GM21717 (cell line): ENCODE measurements around the gene CREBL2.
"Not testable (repeated sequence)": the region's sequence is repeated elsewhere in the genome, so short reads cannot be mapped to it uniquely, and the experiment has no call there.

Source experiments
- ATAC-seq: cut with Tn5 transposase; IDR thresholded peaks from one replicate; pipeline ENCODE4 v1.9.1; 2021; ENCODE audit warnings: mild to moderate bottlenecking, moderate library complexity; ENCODE audit not compliant: unreplicated experiment

Gene CREBL2

DNA sequence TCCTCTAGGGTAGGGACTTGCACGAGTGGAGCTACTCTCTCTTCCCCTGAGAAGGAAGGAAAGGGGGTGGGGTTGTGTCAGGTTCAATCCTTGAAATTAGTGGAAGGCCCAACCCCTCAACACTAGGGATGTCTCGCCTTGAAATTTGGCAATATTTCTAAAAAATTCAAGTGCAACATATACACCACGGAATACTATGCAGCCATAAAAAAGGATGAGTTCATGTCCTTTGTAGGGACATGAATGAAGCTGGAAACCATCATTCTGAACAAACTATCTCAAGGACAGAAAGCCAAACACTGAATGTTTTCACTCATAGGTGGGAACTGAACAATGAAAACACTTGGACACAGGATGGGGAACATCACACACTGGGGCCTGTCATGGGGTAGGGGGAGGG, 15.1 kb upstream of the CREBL2 start:
- not testable (repeated sequence) for ATAC-seq

DNA sequence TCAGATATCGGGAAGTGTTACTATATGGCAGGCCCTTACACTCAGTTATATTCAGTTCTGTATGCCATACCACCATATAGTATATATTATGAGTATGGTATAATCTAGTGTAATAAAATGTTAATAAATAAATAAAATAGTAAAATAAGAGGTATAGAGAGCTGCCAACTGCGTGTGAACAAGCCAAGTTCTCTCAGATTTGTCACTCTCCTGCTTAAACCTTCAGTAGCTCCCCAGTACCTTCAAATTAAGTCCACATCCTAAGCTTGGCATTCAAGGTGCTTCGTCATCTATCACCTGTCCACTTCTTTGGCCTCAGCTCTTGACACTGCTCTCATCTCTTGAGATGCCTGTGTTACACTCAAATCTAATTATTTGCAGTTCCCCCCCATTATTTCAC, 12.8 kb upstream of the CREBL2 start:
- ATAC-seq = no peak

DNA sequence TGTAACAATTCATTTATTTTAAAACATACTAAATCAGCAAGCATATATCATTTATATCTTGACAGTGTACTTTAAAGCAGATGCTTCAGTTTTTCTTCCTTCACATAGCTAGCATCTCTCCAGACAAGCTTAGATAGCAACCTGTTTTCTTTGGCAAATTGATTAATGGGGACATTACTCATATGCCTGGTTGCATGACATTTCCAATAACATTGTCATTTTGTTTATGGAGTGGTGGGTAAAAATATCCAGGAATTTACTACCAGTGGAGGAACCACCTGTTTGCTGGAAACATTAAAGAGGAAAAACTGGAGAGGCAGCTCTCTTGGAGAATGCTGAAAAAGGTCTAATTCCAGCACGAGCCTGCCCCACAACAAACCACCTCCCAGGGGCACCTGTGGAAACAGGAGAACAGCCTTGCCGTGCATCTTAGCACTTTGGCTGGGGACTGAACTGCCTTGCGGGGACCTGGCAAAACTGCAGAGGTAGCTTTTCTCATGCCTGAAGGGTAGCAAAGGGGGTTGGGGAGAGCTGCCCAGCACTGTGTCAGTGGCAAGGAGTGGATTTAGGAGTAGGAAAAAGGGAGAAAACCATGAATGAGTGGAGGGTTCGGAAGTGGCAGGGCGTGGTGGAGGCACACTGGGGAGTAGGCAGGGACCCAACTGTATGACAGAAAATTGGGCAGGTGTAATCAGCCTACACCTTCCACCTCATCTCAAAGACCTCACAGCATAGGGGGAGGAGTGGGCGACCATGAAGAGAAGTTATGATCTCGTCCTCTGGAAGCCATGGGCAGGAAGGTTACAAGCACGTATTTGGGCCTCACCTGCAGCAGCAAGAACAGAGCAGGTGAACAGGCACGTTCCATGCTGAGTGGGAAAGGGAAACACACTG, 11.7 kb upstream of the CREBL2 start:
- ATAC-seq = no peak

GRCh38 chr12:12600659-12601058, 11.0 kb upstream of the CREBL2 start:
- ATAC-seq = no peak

- ATAC-seq = no peak
These were observed 6.9 kb upstream of the CREBL2 start for GRCh38 chr12:12604740-12605139.

GRCh38 chr12:12606781-12607589, 4.7 kb upstream of the CREBL2 start:
- ATAC-seq = peak; percentile 50

DNA sequence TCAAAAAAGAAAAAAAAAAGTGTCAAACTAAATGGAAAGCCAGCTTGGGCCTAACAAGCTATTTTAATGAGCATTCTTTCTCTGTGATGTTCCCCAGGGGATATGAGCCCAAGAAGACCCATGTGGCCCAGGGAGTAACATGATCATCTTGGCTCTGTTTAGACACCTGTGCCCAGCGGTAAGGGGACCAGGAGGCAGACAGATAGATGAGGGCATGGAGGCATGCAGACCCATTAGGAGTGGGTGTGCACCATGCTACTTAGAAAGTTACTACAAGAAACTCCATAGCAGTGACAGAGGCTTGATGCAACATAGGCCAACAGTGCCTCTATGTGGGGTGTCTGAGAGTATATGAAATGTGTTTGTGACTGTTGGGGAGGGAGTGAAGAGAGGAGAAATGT, 3.1 kb upstream of the CREBL2 start:
- ATAC-seq = no peak

DNA sequence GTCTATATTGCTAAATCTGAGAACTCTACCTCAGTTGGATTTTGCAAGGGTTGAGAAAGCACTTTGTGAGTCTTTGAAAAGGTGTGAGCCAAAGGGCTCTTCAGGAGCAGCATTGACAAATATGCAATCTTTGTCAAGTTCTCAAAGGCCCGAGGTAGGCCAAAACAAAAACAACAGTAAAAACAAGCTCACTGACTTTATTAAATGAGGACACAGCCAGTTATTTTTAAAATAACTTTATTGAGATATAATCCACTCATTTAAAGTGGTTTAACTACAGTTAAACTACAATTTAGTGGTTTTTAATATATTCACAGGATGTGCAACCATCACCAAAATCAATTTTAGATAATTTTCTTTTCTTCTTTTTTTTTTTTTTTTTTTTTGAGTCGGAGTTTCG, 2.0 kb upstream of the CREBL2 start:
- ATAC-seq = no peak

DNA sequence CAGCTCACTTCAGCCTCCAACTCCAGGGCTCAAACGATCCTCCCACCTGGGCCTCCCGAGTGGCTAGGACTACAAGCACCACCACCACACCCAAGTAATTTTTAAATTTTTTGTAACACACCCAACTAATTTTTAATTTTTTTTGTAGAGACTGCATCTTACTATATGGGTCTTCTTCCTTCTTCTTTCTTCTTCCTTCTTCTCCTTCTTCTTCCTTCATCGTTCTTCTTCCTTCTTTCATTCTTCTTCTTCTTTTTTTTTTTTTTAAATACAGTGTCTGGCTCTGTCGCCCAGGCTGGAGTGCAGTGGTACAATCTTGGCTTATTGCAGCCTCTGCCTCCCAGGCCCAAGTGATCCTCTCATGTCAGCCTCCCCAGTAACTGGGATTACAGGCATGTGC, 965 bp upstream of the CREBL2 start:
- ATAC-seq = no peak

- ATAC-seq = no peak
These were observed 682 bp downstream of the CREBL2 start for GRCh38 chr12:12612358-12612757.

- ATAC-seq = no peak
These were observed 1.7 kb downstream of the CREBL2 start for GRCh38 chr12:12613344-12613743.

DNA sequence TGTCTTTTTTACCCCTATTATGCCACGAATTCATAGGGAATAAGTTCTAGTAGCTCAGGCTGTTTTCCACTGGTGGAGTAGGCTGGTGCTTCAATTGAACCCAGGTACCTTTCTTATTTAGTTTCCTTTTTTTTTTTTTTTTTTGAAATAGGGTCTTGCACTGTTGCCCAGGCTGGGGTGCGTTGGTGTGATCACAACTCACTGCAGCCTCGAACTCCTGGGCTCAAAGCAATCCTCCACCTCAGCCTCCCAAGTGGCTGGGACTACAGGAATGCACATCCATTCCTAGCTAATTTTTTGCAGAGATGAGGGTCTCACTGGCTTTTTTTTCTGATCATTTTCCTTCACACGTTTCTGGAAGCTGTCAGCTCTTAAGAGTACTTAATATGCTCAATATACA, 2.7 kb downstream of the CREBL2 start:
- ATAC-seq = no peak

DNA sequence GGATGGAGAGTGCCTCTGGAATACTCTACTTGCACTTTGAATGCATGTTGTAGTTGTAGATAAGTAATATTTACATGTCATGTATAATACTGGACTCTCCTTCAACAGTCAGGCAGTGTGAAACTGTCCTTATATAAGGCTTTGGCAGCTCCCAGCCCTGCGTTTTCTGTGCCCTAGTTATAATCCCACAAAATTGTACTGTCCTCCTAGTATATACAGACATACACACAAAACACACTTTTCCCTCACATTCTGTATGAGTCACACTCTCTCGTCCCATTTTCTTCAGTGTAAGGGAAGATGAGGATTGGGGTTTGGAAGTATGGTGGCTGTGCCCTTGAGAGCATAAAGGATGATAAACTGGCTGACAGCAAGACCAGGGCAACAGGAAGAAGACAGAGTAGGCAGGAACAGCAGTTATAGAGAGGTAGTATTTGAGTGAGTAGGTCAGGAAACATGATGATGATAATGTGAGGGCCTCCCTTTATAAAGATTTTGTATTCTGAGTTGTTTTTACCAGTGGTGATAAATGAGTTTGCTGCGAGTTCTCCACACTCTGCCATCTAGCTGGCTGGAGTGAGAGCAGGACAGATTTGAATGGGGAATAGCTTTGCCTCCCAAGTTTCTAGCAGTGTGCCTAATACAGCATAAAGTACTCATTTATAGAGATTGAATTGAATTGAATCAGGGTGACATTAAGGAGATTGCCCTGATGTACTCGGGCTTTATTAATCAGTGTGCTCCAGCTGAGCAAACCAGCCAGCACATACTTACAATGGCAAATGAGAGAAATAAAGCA, 5.0 kb downstream of the CREBL2 start:
- ATAC-seq = no peak

DNA sequence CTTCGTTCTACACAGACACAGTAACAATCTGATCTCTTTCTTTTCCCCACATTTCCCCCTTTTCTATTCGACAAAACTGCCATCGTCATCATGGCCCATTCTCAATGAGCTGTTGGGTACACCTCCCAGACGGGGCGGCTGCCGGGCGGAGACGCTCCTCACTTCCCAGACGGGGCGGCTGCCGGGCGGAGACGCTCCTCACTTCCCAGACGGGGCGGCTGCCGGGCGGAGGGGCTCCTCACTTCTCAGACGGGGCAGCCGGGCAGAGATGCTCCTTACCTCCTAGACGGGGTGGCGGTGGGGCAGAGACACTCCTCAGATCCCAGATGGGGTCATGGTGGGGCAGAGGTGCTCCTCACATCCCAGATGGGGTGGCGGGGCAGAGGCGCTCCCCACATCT, 6.4 kb downstream of the CREBL2 start:
- not testable (repeated sequence) for ATAC-seq

- ATAC-seq = no peak
These were observed 9.1 kb downstream of the CREBL2 start for GRCh38 chr12:12620730-12621315.

DNA sequence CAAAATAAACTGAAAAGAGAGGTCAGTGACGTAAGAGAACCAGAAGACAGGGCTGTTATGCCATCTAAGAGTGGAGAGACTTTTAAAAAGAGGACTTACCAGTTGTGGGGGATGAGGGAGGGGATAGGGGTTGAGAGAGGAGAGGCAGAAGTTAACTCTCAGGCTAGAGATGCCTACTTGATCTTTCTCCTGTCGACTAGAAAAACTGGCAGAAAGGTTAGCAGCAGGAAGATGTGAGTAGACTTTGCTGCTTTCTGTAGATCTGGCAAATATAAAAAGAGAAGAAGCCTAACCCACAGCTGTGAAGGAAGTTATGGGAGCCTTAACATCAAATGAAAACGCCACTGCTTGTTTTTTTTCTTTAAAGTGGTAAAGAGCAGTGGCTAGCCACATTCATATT, 10.7 kb downstream of the CREBL2 start:
- no peak for ATAC-seq

- ATAC-seq = no peak
These were observed 12.9 kb downstream of the CREBL2 start for GRCh38 chr12:12624498-12624992.

DNA sequence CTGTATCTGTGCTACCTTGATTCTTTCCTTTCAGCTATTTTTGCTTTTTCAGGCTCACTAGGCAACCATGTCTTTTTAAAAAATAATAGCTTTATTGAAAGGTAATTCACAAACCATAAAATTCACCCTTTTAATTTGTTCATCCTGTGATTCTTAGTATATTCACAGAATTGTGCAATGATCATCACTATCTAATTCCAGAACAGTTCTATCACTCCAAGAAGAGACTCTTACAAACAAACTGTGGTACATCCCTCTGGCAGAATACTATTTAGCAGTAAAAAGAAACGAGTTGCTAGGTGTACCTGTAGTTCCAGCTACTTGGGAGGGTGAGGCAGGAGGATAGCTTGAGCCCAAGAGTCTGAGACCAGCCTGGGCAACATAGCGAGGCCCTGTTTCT, 14.8 kb downstream of the CREBL2 start:
- ATAC-seq = no peak

DNA sequence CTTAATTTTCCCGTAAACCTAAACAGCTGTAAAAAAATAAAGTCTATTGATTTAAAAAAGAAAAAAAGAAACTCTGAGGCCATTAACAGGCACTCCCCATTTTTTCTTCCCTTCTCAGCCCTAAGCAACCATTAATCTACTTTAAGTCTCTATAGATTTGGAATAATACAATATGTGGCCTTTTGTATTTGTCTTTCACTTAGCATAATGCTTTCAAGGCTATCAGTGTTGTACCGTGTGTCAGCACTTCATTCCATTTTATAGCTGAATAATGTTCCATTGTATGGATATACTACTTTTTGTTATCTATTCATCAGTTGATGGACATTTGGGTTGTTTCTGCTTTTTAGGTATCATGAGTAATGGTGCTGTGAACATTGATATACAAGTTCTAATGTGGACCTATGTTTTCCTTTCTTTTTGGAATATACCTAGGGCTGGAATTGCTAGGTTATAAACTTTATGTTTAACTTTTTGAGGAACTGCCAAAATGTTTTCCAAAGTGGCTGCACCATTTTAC, 15.7 kb downstream of the CREBL2 start:
- ATAC-seq = no peak

GRCh38 chr12:12628013-12628412, 16.3 kb downstream of the CREBL2 start:
- ATAC-seq = no peak
